Endothelial cell of umbilical vein (primary cell): Measurements from ENCODE around the gene MDN1. TPM values are rescaled to one million over a fixed set of nuclear protein-coding genes. Genes with fewer than 3 reads are reported as not detected.

ENCODE experiments used
- BruUV-seq: library from RNA; stranded (reverse); fragments of 400-500 nt; replicated peaks from 2 replicates; lab custom pipeline; 2021; lab: Mats Ljungman, UMichigan
- CTCF ChIA-PET: fragments of 300-600, 350-600 bp; sonication (Branson Sonifier 250); formaldehyde crosslinking; loops from one replicate; lab custom pipeline; 2021; ENCODE audit warnings: antibody characterized with exemption, inconsistent platforms; lab: Charles Lee
- POLR2A ChIA-PET: fragments of 300-600, 350-600 bp; sonication (Branson Sonifier 250); formaldehyde crosslinking; loops from one replicate; lab custom pipeline; 2021; ENCODE audit warnings: antibody characterized with exemption, inconsistent platforms; lab: Charles Lee
- DNase-seq: peaks from one replicate; pipeline ENCODE4 v3.0.0-alpha.2; 2011; ENCODE audit warnings: low read depth, low spot score
- FAIRE-seq: peaks from 2 replicates; lab custom pipeline; 2011; peaks lifted over from hg19 to GRCh38; lab: Jason Lieb, UNC
- H2AFZ ChIP-seq: 2 replicates; pipeline ENCODE4 v1.6.0; 2012; ENCODE audit warnings: low read depth, low read length, control low read depth, inconsistent platforms
- H3K27ac ChIP-seq: 2 replicates; pipeline ENCODE4 v1.5.1; 2011; ENCODE audit warnings: low read depth, mild to moderate bottlenecking, control low read depth, low read length, moderate library complexity; ENCODE audit not compliant: insufficient read depth
- H3K27me3 ChIP-seq, 2 experiments: 2 replicates each; pipeline versions ENCODE4 v1.6.0 to v1.6.1; 2011; ENCODE audit warnings: low read length in 2 of 2, mixed read lengths in 1 of 2; ENCODE audit not compliant: control insufficient read depth in 2 of 2, insufficient read depth in 2 of 2
- H3K36me3 ChIP-seq, 2 experiments: 2 replicates in 1 of 2; 3 replicates in 1 of 2; pipeline ENCODE4 v1.5.1; 2011; ENCODE audit warnings: low read length in 2 of 2, mild to moderate bottlenecking in 1 of 2, moderate library complexity in 1 of 2; ENCODE audit not compliant: control insufficient read depth in 2 of 2, insufficient read depth in 2 of 2; ENCODE audit errors: extremely low read depth in 1 of 2
- H3K4me1 ChIP-seq: 3 replicates; pipeline ENCODE4 v1.5.1; 2011; ENCODE audit warnings: mild to moderate bottlenecking, low read length; ENCODE audit not compliant: control insufficient read depth, insufficient read depth; ENCODE audit errors: extremely low read depth
- H3K4me2 ChIP-seq: 2 replicates; pipeline ENCODE4 v1.6.1; 2011; ENCODE audit warnings: low read length, control low read depth, mixed read lengths; ENCODE audit not compliant: insufficient read depth
- H3K4me3 ChIP-seq, 3 experiments: fragments of 200-600 bp in 1 of 3; sonication (generic), shearing (Covaris generic) in 1 of 3; replicated peaks in 1 of 3; 2 replicates each; pipeline ENCODE4 v1.5.1; 2011 to 2016; ENCODE audit warnings: control low read depth in 3 of 3, low read length in 3 of 3, mild to moderate bottlenecking in 2 of 3, inconsistent platforms in 1 of 3, low read depth in 1 of 3, moderate library complexity in 1 of 3; ENCODE audit not compliant: insufficient read depth in 1 of 3
- H3K79me2 ChIP-seq: 2 replicates; pipeline ENCODE4 v1.6.0; 2012; ENCODE audit warnings: low read length, inconsistent platforms; ENCODE audit not compliant: control insufficient read depth, insufficient read depth
- H3K9ac ChIP-seq: replicated peaks from 2 replicates; pipeline ENCODE3; 2011; ENCODE audit warnings: low read length, control low read depth; ENCODE audit not compliant: insufficient read depth; ENCODE audit errors: extremely low read depth
- H3K9me1 ChIP-seq: replicated peaks from 3 replicates; pipeline ENCODE4 v1.6.0; 2011; ENCODE audit warnings: mild to moderate bottlenecking, low read length; ENCODE audit not compliant: control insufficient read depth, insufficient read depth; ENCODE audit errors: extremely low read depth
- H3K9me3 ChIP-seq: replicated peaks from 2 replicates; pipeline ENCODE4 v1.5.1; 2012; ENCODE audit warnings: low read length, inconsistent platforms; ENCODE audit not compliant: control insufficient read depth, insufficient read depth
- H4K20me1 ChIP-seq: replicated peaks from 2 replicates; pipeline ENCODE3; 2011; ENCODE audit warnings: mild to moderate bottlenecking, low read length; ENCODE audit not compliant: control insufficient read depth, insufficient read depth; ENCODE audit errors: extremely low read depth
- CTCF ChIP-seq, 2 donors: IDR thresholded peaks; 1 replicate in 1 of 2; 2 replicates in 1 of 2; pipeline ENCODE4 v1.5.1; 2011; ENCODE audit warnings: low read length in 2 of 2, mild to moderate bottlenecking in 2 of 2, moderate library complexity in 2 of 2, control low read depth in 1 of 2, inconsistent platforms in 1 of 2, low read depth in 1 of 2; ENCODE audit not compliant: insufficient read depth in 1 of 2; ENCODE audit errors: extremely low read depth in 1 of 2
- EZH2 ChIP-seq: IDR thresholded peaks from 2 replicates; pipeline ENCODE4 v1.6.1; 2012; ENCODE audit warnings: borderline replicate concordance, low read depth, mild to moderate bottlenecking, moderate library complexity, low read length, inconsistent platforms; ENCODE audit not compliant: severe bottlenecking
- GATA2 ChIP-seq: IDR thresholded peaks from 2 replicates; pipeline ENCODE4 v1.7.0; 2011; ENCODE audit warnings: low read depth, mild to moderate bottlenecking, moderate library complexity, mixed read lengths, low read length; ENCODE audit not compliant: insufficient read length, insufficient read depth
- MYC ChIP-seq: IDR thresholded peaks from one replicate; pipeline ENCODE4 v1.6.1; 2011; ENCODE audit warnings: mild to moderate bottlenecking, low read depth, low read length
- POLR2A ChIP-seq: IDR thresholded peaks from 2 replicates; pipeline ENCODE4 v1.6.1; 2012; ENCODE audit warnings: low read depth, mild to moderate bottlenecking, control low read depth, low read length
- POLR2AphosphoS5 ChIP-seq: IDR thresholded peaks from 2 replicates; pipeline ENCODE4 v1.6.1; 2012; ENCODE audit warnings: low read depth, mild to moderate bottlenecking, control low read depth, low read length, moderate library complexity; ENCODE audit not compliant: insufficient read depth
- dilution Hi-C: fragments of 300-500 bp; cut with MboI; formaldehyde crosslinking; loops from one replicate; pipeline ENCODE4 v1.15.0; 2019; ENCODE audit warnings: low sequenced_read_pairs; ENCODE audit not compliant: extremely low pct_ligation_motif_present
- intact Hi-C: fragments of 100-400 bp; cut with micrococcal nuclease; formaldehyde crosslinking; loops from one replicate; pipeline ENCODE4 v1.10.0; 2022
- polyA plus RNA-seq, 4 experiments: library from polyadenylated mRNA; depleted of rRNA in 3 of 4; stranded (reverse) in 3 of 4; unstranded in 1 of 4; fragments of >200 nt; gene quantifications; 2 replicates each; pipeline versions ENCODE4 v1.2.1 to v1.2.3, GENCODE V29; 2011 to 2012; ENCODE audit warnings: missing spikeins in 1 of 4
- total RNA-seq: library from RNA; stranded (reverse); gene quantifications from 2 replicates; pipeline ENCODE4 v1.2.3, GENCODE V29; 2021

The MDN1 gene
- total and polyA plus RNA-seq, 2 donors (not counting 3 experiments of a cell fraction or from before 2014, with no cell fraction given) = 9.2 to 39.6 TPM

GRCh38 chr6:89695667-89696066 lies 123.9 kb downstream of the MDN1 start:
- Histone ChIP-seq H3K4me2 (no peak overlapping the region), H3K9ac (no peak overlapping the region), H3K9me3 (no peaks in the 10 kb centered on the region), H3K4me1 (no peaks in the 10 kb centered on the region), H3K27ac (no peak overlapping the region), H3K4me3 (no peak overlapping the region), H4K20me1 (no peaks in the 10 kb centered on the region), H3K27me3 (no peaks in the 10 kb centered on the region), H3K9me1 (no peaks in the 10 kb centered on the region), H3K79me2 (no peaks in the 10 kb centered on the region), H3K36me3 (peaks cover 10 to 30% of the 10 kb centered on the region in 2 experiments), H2AFZ (no peak overlapping the region)
- BruUV-seq = no TSS peak
- POLR2A ChIA-PET = no interaction called here
- FAIRE-seq = no peak
- DNase-seq = no peak
- dilution Hi-C loops = no loop called here
- TF ChIP-seq MYC (no peak), CTCF (IDR thresholded peaks at IDR 0.05; ENCODE audit: extremely low read depth in 1 of 2, insufficient read depth in 1 of 2, low read depth in 1 of 2, low read length in 2 of 2) (no peak), POLR2AphosphoS5 (no peak)
- CTCF ChIA-PET = interaction anchor here (1.2 kb wide), 1 partner anchor 12 kb away, joined by 3 read pairs; no protein-coding TSS in a partner anchor
- intact Hi-C loops = no loop called here

GRCh38 chr6:89694428-89694827 lies 125.2 kb downstream of the MDN1 start:
- POLR2A ChIA-PET = no interaction called here
- Histone ChIP-seq H3K9me3 (no peaks in the 10 kb centered on the region), H4K20me1 (no peaks in the 10 kb centered on the region), H3K79me2 (no peaks in the 10 kb centered on the region), H3K9me1 (no peaks in the 10 kb centered on the region), H3K4me1 (no peaks in the 10 kb centered on the region), H3K27me3 (no peaks in the 10 kb centered on the region), H3K36me3 (peaks cover 5 to 30% of the 10 kb centered on the region in 2 experiments), H3K4me2 (no peak overlapping the region), H3K4me3 (no peak overlapping the region), H2AFZ (no peak overlapping the region), H3K9ac (no peak overlapping the region), H3K27ac (no peak overlapping the region)
- CTCF ChIA-PET = interaction anchor here (1.0 kb wide), 1 partner anchor 171 kb away, joined by 3 read pairs; no protein-coding TSS in a partner anchor
- no peak for FAIRE-seq
- no TSS peak for BruUV-seq
- no peak for DNase-seq
- dilution Hi-C loops (no loop called here), intact Hi-C loops (no loop called here)
- TF ChIP-seq EZH2 = no peak
- TF ChIP-seq GATA2 = no peak
- no peak for TF ChIP-seq POLR2A
- no peak for TF ChIP-seq MYC
